ENCODE results near the gene RGS7. TPM values are rescaled to one million over a fixed set of nuclear protein-coding genes. Genes with fewer than 3 reads are reported as not detected.

Gene RGS7
- total and polyA plus RNA-seq, 2 donors from 2014 or later, result 3.6 TPM; not detected in 1

GRCh38 chr1:240866724-240867123 is 490.3 kb downstream of the RGS7 start:
- Histone ChIP-seq H3K4me3 (ENCODE audit: low read length in 3 of 3) (no peak overlapping the region), H3K9ac (ENCODE audit: low read length in 3 of 3) (no peak overlapping the region), H3K36me3 (ENCODE audit: control insufficient read depth in 2 of 3, insufficient read depth in 3 of 3, low read length in 3 of 3) (no peaks in the 10 kb centered on the region), H3K4me1 (ENCODE audit: control insufficient read depth in 2 of 3, insufficient read depth in 2 of 3, low read depth in 1 of 3, low read length in 3 of 3) (no peaks in the 10 kb centered on the region), H3K27ac (ENCODE audit: low read depth in 2 of 2, low read length in 2 of 2) (no peak overlapping the region), H3K9me3 (ENCODE audit: control insufficient read depth in 2 of 3, insufficient read depth in 1 of 3, low read length in 3 of 3) (no peaks in the 10 kb centered on the region), H3K27me3 (ENCODE audit: control insufficient read depth, insufficient read depth, low read length) (no peaks in the 10 kb centered on the region)
- DNase-seq (peak in 1 of 5 donors; percentile 8), FAIRE-seq (no peak)
- intact Hi-C loops (cut with DNase I), result no loop called here
- TF ChIP-seq CTCF (IDR thresholded peaks at IDR 0.05; ENCODE audit: borderline replicate concordance, extremely low read depth, insufficient read depth), result no peak

GRCh38 chr1:240860023-240860422 is 497.0 kb downstream of the RGS7 start:
- TF ChIP-seq CTCF (IDR thresholded peaks at IDR 0.05; ENCODE audit: borderline replicate concordance, extremely low read depth, insufficient read depth), result no peak
- no peak for DNase-seq
- FAIRE-seq, result no peak
- Histone ChIP-seq H3K4me3 (ENCODE audit: low read length in 3 of 3) (no peak overlapping the region), H3K4me1 (ENCODE audit: control insufficient read depth in 2 of 3, insufficient read depth in 2 of 3, low read depth in 1 of 3, low read length in 3 of 3) (no peaks in the 10 kb centered on the region), H3K9me3 (ENCODE audit: control insufficient read depth in 2 of 3, insufficient read depth in 1 of 3, low read length in 3 of 3) (no peaks in the 10 kb centered on the region), H3K27me3 (ENCODE audit: control insufficient read depth, insufficient read depth, low read length) (no peaks in the 10 kb centered on the region), H3K36me3 (ENCODE audit: control insufficient read depth in 2 of 3, insufficient read depth in 3 of 3, low read length in 3 of 3) (no peaks in the 10 kb centered on the region), H3K27ac (ENCODE audit: low read depth in 2 of 2, low read length in 2 of 2) (no peak overlapping the region), H3K9ac (ENCODE audit: low read length in 3 of 3) (no peak overlapping the region)
- intact Hi-C loops (cut with DNase I), result no loop called here

GRCh38 chr1:240854367-240854766 is 502.6 kb downstream of the RGS7 start:
- Histone ChIP-seq H3K4me3 (ENCODE audit: low read length in 3 of 3) (no peak overlapping the region), H3K9me3 (ENCODE audit: control insufficient read depth in 2 of 3, insufficient read depth in 1 of 3, low read length in 3 of 3) (no peaks in the 10 kb centered on the region), H3K9ac (ENCODE audit: low read length in 3 of 3) (no peak overlapping the region), H3K27me3 (ENCODE audit: control insufficient read depth, insufficient read depth, low read length) (no peaks in the 10 kb centered on the region), H3K36me3 (ENCODE audit: control insufficient read depth in 2 of 3, insufficient read depth in 3 of 3, low read length in 3 of 3) (no peaks in the 10 kb centered on the region), H3K4me1 (ENCODE audit: control insufficient read depth in 2 of 3, insufficient read depth in 2 of 3, low read depth in 1 of 3, low read length in 3 of 3) (no peaks in the 10 kb centered on the region), H3K27ac (ENCODE audit: low read depth in 2 of 2, low read length in 2 of 2) (no peak overlapping the region)
- FAIRE-seq (no peak), DNase-seq (no peak)
- intact Hi-C loops (cut with DNase I), result no loop called here
- no peak for TF ChIP-seq CTCF (IDR thresholded peaks at IDR 0.05; ENCODE audit: borderline replicate concordance, extremely low read depth, insufficient read depth)

- Histone ChIP-seq H3K9ac (ENCODE audit: low read length in 3 of 3) (no peak overlapping the region), H3K9me3 (ENCODE audit: control insufficient read depth in 2 of 3, insufficient read depth in 1 of 3, low read length in 3 of 3) (no peaks in the 10 kb centered on the region), H3K27me3 (ENCODE audit: control insufficient read depth, insufficient read depth, low read length) (no peaks in the 10 kb centered on the region), H3K27ac (ENCODE audit: low read depth in 2 of 2, low read length in 2 of 2) (no peak overlapping the region), H3K36me3 (ENCODE audit: control insufficient read depth in 2 of 3, insufficient read depth in 3 of 3, low read length in 3 of 3) (no peaks in the 10 kb centered on the region), H3K4me3 (ENCODE audit: low read length in 3 of 3) (no peak overlapping the region), H3K4me1 (ENCODE audit: control insufficient read depth in 2 of 3, insufficient read depth in 2 of 3, low read depth in 1 of 3, low read length in 3 of 3) (no peaks in the 10 kb centered on the region)
- DNase-seq, result peak in 1 of 5 donors; percentile 20
- intact Hi-C loops (cut with DNase I), result no loop called here
- no peak for TF ChIP-seq CTCF (IDR thresholded peaks at IDR 0.05; ENCODE audit: borderline replicate concordance, extremely low read depth, insufficient read depth)
- no peak for FAIRE-seq
Observed at GRCh38 chr1:240847325-240847724, 509.7 kb downstream of the RGS7 start.
